HS-5 (cell line): ENCODE data around the gene CLCN5.

Source experiments
- DNase-seq: peaks from one replicate; pipeline ENCODE4 v3.0.0-alpha.2; 2012; ENCODE audit warnings: low read depth

The CLCN5 gene

DNA sequence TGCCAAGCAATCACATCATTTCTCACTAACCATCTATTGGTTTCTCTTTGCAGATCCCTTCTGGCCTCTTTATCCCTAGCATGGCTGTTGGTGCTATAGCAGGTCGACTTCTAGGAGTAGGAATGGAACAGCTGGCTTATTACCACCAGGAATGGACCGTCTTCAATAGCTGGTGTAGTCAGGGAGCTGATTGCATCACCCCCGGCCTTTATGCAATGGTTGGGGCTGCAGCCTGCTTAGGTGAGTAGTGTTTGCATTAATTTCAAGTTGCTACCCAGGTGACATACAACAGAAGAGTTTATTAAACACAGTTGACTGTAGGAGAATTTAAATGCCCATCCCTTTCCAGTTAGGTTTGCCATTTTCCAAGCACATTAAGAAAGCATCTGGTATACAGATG, 166.2 kb downstream of the CLCN5 start:
- DNase-seq: no peak

DNA sequence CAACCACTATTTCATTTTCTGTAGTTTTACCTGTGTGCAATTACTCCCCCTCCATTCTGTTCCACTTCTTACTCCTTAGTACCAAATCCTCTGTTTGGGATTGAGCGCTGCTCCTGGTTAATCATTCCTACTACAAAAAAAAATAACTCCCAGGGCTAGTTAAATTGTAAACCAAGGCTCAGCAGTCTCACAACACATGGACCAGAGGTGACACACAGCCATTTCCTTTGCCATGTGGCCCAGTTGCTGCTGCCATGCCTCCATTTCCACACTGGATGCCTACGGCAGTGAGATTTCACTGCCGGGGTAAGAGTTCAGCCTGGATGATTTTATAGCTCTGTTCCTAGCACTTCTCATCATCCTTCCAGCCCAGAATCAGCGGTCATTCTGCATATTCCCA, 171.2 kb downstream of the CLCN5 start:
- no peak for DNase-seq

DNA sequence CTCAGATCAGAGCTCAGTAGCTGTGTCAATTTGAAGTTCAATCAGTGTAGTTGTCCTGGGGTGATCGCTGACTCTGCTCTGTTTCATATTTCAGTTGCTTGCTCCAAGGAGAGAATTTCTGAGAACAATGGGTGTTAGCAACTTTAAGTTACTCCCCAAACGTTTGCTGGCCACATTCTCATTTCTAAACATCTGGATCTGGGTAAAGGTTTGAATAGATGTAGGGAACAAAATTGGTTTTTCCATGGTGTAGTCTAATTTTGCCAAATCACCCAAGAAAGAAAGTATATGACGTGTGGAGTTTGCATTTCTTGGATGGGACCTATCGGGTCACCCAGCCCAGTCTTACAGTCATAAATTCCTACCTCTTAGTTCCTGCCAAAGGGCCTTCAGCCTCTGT, 174.7 kb downstream of the CLCN5 start:
- DNase-seq: no peak

DNA sequence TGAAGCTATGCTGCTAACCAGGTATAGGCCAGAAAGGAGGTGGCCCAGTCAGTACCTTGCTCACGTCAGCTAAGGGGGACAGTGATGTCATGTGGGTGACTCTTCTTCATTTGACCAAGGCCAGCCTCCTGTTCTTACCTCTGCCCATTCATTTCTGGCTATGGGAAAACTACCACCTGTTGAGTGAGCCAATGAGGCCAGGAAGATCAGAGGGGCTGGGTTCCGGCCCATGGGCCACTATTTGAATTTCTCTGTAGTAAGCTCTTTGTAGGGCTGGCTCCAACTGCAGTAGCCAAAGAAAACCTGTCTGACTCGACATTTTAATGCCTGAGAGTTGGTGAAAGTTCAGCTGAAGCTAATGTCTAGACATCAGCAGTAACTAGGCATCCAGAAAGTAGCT, 175.8 kb downstream of the CLCN5 start:
- DNase-seq: no peak

DNA sequence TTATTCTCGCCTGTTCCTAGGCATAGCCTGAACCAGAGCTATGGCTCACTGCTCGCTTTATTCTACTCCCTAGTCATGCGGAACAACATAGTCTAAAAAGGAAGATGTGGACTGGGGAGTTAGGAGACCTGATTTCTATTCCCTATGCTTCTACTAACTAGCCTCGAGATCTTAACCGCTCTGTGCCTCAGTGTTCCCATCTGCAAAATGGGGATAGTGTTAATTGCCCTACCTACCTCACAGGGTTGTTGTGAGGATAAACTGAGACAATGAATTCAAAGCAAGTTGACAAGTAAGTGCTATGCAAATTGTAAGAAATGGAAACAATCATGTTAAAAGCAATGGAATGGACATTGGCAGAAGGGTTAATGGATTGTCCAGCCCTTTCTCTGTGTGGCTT, 176.4 kb downstream of the CLCN5 start:
- DNase-seq: no peak

DNA sequence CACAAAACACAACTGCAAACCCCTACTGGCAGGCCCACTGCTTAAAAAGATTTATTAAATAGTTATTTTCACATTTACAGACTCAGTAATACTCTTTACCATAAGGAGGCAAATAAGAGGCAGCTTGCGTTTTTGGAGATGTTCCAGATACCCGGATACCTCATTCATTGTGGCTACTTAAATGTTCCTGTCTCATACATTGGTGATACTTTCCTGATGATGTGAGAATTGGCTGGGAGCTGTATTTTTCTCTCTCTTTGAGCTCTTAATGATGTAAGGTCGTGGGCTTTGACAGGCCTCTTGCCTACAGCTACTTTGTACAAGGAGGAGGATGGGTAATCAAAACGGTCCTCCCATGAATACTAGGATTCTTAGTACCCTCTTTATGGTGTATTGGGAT, 176.9 kb downstream of the CLCN5 start:
- DNase-seq: no peak

DNA sequence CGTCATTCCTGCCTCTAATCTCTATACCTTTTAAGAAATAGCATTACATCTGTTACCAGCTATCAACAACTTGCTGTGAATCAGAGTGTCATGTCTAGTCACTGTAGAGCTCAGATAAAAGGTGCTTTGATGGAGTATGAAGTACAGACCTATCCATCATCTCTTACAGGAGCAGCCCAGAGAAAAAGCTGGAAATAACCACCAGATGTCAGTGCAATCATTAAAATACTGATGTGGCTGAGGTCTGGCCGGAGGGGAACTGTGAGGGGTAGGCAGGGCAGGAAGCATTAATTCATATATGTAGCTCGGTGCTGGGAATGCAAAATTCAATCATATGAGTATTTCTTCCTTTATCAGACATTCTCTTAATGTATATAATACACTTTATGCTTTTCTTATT, 177.8 kb downstream of the CLCN5 start:
- DNase-seq: no peak

DNA sequence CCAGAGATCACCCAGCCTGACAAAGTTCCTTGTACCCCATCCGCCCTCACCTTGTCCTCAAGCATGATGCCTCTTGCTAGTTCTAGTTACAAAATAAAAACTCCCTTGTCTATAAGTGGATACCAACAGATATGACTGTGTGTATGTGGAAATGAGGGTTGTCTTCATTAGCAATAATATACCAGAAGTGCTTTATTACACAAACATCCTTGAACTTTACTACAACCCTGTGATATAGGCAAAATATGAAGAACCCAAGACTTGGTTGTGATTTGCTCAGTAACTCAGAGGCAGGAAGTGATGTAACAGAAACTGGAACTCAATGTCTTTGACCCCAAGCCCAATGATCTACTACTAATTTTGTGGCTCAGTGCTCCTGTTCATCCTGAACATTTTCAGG, 180.8 kb downstream of the CLCN5 start:
- no peak for DNase-seq

DNA sequence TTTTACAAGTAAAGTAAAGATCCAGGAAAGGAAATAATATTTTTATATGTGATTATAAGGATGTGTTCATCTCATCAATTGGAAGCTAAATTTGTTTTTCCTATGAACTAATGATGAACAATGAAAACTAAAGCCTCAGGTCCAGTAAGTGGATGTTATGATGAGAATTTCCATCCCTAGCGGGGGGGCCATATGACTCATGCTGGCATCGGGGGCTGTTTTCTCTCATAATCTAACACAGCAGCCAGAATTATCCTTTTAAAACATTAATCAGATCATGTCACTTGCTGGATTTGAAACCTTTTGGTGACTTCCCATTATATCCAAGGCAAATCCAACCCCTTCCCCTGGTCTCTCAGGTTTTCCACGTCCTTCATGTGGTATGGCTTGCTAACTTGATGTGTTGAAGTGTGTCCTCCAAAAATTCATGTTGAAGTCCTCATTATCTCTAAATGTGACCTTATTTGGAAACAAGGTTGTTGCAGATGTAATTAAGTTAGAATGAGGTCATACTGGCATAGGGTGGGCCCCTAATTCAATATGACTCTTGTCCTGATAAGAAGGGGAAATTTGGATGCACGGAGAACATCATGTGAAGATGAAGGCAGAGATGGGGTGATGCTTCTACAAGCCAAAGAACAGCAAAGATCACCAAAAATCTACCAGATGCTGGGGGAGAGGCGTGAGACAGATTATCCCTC, 181.6 kb downstream of the CLCN5 start:
- DNase-seq: no peak

DNA sequence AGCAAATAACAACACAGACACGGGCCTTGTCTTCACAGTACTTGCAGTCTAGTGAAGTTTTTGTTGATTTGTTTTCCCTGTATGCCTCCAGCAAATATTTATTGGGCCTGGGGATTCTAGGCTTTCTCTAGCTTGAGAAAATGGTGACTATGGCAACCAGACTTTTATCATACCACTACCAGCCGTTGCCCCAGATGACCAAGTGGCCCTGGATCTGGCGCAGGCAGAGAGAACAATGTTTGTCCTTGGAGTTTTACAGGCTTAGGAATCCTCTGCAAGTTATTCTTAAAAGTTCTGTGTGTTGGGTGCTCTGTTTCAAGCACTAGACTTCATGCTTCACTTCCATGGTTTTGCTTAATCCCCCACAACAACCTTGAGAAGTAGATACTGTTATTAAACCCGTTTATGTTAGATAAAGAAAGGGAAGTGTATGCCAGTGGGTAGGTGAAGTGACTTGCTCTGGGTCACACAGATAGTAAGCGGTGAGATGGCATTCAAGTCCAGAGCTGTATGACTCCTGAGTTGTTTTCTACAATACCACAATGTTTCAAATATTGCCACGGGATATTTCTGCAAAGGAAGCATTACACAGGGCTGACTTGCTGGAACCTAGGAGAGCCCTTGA, 183.8 kb downstream of the CLCN5 start:
- no peak for DNase-seq

DNA sequence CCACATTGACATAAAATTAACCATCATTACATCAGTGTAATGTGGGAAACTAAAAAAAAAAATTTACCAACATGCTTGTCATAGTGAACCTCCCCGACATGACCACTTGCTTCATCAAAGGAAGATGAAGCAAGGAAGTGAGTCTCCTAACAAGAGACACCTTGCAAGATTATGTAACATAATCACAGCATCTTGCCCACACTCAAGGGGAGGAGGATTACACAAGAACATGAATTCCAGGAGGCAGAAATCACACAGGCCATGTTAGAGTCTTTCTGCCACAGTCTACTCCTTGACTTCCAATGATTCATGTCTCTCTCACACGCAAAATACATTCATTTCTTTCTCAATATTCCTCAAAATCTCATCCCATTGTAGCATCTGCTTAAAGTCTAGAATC, 185.1 kb downstream of the CLCN5 start:
- DNase-seq: peak; percentile 0

DNA sequence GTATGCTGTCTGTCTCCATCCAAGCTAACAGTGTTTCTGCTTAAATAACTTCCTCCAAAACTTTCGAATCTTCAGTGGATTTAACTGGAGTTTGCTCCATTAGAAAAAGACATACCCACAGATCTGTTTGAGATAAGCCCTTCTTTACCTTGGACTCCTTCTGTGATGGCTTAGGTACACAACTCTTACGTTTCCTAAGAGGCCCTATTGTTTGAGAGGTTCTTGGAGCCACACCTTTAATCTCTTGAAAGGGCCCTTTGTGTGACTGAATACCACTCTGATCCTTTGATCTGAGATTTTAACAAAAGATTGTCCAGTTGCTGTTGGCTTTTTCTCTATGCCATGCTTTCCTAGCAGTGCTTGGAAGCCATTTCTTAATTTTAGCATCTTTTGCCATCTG, 185.9 kb downstream of the CLCN5 start:
- no peak for DNase-seq

DNA sequence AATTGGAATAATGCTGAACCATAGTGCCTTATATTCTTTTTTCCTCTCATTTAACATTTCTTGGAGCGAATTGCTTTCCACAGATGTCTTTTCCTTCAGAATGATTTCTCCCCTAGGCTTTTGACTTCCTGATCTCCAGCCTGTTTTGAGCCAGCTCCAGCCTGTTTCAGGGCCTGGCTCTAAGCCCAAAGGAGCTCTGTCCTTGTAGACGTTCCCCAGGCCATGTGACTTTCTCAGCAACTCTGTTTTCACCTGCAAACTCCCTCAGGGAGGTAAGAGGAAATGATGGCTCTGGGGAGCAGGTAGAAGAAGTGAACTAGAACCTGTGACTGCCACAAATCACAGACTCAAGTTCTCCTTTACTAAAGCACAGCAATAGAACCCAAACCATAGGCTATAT, 189.3 kb downstream of the CLCN5 start:
- no peak for DNase-seq

DNA sequence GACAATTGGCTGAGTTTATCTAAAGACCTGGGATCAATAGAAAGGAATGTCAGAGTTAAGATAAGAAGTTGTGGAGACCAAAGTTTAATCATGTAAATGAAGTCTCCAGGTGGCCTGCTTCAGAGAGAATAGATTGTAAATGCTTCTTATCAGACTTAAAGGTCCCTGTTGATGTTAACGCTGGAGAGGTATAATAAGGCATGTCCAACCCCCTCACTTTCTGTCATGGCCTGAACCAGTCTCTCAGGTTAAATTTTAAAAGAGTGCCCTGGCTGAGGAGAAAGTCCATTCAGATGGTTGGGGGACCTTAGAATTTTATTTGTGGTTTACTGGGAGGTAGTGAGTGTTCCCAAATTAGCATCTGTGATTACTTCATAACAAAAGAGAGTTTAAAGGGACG, 191.7 kb downstream of the CLCN5 start:
- no peak for DNase-seq

DNA sequence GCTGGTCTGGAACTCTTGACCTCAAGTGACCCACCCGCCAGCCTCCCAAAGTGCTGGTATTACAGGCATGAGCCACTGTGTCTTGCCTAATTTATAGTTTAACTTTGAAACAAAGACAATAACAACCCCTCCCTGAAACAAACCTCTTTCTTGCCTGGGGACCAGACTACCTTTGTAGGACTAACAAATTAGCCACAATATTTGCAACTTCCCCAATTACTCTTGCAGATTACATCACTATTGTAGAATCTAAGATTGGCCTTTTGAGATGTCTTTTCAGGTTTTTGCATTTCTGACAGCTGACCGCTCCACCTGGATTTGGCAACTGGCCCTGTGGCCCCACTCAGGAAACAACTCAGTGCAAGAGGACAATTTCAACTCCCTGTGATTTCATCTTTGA, 193.6 kb downstream of the CLCN5 start:
- no peak for DNase-seq

DNA sequence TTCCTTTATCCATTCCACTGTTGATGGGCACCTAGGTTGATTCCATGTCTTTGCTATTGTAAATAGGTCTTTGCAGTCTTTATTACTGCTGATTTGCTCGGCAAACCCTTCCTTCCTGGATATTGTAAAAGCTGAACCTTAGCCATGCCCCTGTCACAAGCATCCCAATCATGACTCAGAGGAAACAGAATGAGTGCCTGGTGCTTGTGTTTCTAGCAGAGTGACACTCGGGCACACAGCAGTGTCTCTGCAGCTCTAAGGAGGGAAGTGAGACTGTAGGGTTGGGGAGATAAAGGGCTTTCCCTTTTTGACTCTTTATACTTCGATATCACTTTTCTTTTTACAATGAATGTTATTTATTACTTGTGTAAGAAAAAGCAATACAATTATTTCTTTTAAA, 195.1 kb downstream of the CLCN5 start:
- no peak for DNase-seq

DNA sequence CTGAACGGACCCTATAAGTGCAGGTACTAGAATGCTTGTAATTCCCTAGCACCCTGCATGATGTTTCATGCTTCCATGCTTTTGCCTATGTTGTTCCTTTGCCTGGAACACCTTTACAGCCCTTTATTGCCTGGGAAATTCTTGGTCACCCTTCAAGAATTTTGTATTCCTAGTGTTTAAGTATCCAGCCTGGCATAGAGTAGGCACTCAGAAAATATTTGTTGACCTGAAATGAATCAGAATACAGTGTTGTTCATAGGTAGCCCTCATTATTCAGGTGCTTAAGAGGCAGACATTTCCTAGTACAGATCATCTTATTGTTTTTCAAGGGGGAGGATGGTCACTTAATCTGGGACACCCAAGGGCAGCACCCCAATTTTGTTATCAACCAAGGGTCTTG, 203.1 kb downstream of the CLCN5 start:
- DNase-seq: no peak

DNA sequence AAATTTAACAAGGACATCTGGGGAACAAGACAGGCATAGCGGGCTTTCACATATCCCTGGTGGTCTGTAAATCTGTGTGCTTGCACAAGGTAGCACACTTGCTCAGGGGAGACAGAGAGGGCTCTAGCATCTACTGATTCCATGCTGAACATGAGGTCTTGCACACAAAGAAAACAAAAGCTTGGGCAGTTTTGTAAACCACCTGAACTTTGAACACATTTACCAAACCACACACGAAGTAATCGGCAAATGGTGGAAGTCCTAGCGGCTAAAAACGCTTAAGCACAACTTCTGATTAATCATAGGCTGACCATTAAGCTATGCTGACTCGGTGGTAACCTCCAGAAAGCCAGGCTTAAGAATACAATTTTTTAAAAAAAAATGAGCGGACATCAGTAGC, 225.6 kb downstream of the CLCN5 start:
- DNase-seq: no peak
